Uterus (tissue), 4 donors: Measurements from ENCODE around the gene HES7. TPM values are rescaled to one million over a fixed set of nuclear protein-coding genes. Genes with fewer than 3 reads are reported as not detected.
A peak's percentile ranks its signal among the peaks of the same experiment; 100 is the strongest.

Experiments
- DNase-seq, 2 donors: peaks; one replicate each; pipeline ENCODE4 v3.0.0-alpha.2; 2019 to 2020
- H3K27ac ChIP-seq, 2 donors: fragments of 200-600 bp; sonication (generic); 1 replicate in 1 of 2; 2 replicates in 1 of 2; pipeline ENCODE4 v1.5.1; 2016 to 2018
- H3K27me3 ChIP-seq, 2 donors: fragments of 200-600 bp; sonication (generic); one replicate each; pipeline ENCODE4 v1.5.1; 2018 to 2019; ENCODE audit warnings: control low read depth in 1 of 2
- H3K36me3 ChIP-seq, 2 donors: fragments of 200-600 bp; sonication (generic); one replicate each; pipeline ENCODE4 v1.5.1; 2019; ENCODE audit warnings: control low read depth in 1 of 2
- H3K4me1 ChIP-seq, 2 donors: fragments of 200-600 bp; sonication (generic); one replicate each; pipeline ENCODE4 v1.5.1; 2018 to 2019; ENCODE audit warnings: control low read depth in 1 of 2
- H3K4me3 ChIP-seq, 2 donors: fragments of 200-600 bp; sonication (generic); 1 replicate in 1 of 2; 2 replicates in 1 of 2; pipeline ENCODE4 v1.5.1; 2018 to 2019; ENCODE audit warnings: mild to moderate bottlenecking in 1 of 2
- H3K9me3 ChIP-seq, 2 donors: fragments of 200-600 bp; sonication (generic); one replicate each; pipeline ENCODE4 v1.5.1; 2019; ENCODE audit warnings: control low read depth in 1 of 2
- POLR2A ChIP-seq, 2 donors: fragments of 450-650 bp; IDR thresholded peaks; one replicate each; pipeline ENCODE4 v1.6.1; 2016; ENCODE audit warnings: antibody characterized with exemption in 2 of 2, mild to moderate bottlenecking in 1 of 2, moderate library complexity in 1 of 2
- intact Hi-C: fragments of 100-400 bp; cut with DNase I; formaldehyde crosslinking; loops from one replicate; pipeline ENCODE4 v1.15.1; 2023; ENCODE audit warnings: low total_unique reads
- total RNA-seq, 4 donors: library from RNA; depleted of rRNA in 3 of 4; stranded (reverse); fragments of >200 nt in 3 of 4; gene quantifications; one replicate each; pipeline versions ENCODE4 v1.1.0 to v1.2.4, GENCODE V29; 2014 to 2023
- TF ChIP-seq, protein P1 (sequence below), 4 experiments: fragments of 200-600 bp in 2 of 4; fragments of 450-650 bp in 2 of 4; sonication (generic) in 2 of 4; IDR thresholded peaks; one replicate each; pipeline ENCODE4 v1.5.1; 2016 to 2019; ENCODE audit warnings: antibody characterized with exemption in 4 of 4, mild to moderate bottlenecking in 2 of 4, moderate library complexity in 1 of 4
- donor health status: DM: yes; HTN: yes; CAD: no.

Gene HES7
- total RNA-seq, 4 donors from 2014 or later = 0.61 TPM; not detected in 3

DNA sequence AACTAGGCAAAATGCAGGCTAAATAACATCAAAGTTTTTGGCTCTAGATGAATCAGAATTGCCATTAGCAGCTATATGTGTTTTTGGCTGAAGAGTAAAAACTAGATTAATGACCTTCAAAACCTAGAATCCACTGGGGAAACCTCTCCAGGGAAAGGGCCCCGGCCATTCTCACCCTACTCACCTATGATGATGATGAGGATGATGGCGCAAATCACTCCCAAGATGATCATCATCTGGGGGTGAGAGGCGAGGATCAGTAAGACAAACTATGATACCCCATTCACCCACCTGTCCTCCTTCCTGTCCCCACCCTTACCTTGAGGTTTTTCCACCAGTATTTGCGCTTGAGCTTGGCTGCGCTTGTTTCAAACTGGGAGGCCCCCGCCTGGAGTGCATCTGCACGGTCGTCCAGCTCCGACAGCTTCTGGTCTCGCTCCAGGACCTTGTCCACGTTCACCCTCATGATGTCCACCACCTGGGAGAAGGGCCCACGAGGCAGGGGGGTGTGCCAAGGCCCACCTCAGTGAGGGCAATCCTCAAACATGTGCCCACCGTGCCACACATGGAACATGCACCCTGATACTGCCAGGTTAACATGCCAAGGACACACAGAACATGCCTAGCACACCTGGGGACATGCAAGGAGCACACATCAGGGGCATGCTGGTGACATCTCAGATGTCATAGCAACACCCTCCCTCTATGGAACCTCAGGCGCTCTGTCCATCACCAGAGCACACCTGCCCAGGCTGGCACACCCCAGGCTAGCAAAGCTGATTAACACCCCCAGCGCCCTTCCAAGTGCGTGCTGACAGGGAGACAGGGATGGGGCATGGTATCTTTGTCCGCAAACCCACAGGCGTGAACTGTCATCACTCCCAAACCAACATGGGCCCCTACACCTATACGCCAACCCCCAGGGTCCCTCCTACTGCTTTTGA is 37.7 kb upstream of the HES7 start:
- no peak for DNase-seq
- Histone ChIP-seq H3K9me3 (no peaks in the 10 kb centered on the region), H3K4me3 (peak overlapping the region; percentile 80 to 96), H3K27ac (peak overlapping the region; percentile 97 to 100), H3K27me3 (no peaks in the 10 kb centered on the region), H3K4me1 (peaks cover 14 to 26% of the 10 kb centered on the region in 2 donors), H3K36me3 (no peaks in the 10 kb centered on the region)
- intact Hi-C loops = no loop called here
- TF ChIP-seq, protein P1, sequence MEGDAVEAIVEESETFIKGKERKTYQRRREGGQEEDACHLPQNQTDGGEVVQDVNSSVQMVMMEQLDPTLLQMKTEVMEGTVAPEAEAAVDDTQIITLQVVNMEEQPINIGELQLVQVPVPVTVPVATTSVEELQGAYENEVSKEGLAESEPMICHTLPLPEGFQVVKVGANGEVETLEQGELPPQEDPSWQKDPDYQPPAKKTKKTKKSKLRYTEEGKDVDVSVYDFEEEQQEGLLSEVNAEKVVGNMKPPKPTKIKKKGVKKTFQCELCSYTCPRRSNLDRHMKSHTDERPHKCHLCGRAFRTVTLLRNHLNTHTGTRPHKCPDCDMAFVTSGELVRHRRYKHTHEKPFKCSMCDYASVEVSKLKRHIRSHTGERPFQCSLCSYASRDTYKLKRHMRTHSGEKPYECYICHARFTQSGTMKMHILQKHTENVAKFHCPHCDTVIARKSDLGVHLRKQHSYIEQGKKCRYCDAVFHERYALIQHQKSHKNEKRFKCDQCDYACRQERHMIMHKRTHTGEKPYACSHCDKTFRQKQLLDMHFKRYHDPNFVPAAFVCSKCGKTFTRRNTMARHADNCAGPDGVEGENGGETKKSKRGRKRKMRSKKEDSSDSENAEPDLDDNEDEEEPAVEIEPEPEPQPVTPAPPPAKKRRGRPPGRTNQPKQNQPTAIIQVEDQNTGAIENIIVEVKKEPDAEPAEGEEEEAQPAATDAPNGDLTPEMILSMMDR (IDR thresholded peaks at IDR 0.05) = no peak
- TF ChIP-seq POLR2A (IDR thresholded peaks at IDR 0.05) = no peak

GRCh38 chr17:8160741-8161221 is 36.9 kb upstream of the HES7 start:
- DNase-seq = no peak
- Histone ChIP-seq H3K9me3 (no peaks in the 10 kb centered on the region), H3K4me1 (peaks cover 14 to 26% of the 10 kb centered on the region in 2 donors), H3K27ac (peak overlapping the region; percentile 97 to 100), H3K36me3 (no peaks in the 10 kb centered on the region), H3K4me3 (no peak overlapping the region), H3K27me3 (no peaks in the 10 kb centered on the region)
- intact Hi-C loops = no loop called here
- TF ChIP-seq, protein P1 (IDR thresholded peaks at IDR 0.05) = no peak
- TF ChIP-seq POLR2A (IDR thresholded peaks at IDR 0.05) = no peak

DNA sequence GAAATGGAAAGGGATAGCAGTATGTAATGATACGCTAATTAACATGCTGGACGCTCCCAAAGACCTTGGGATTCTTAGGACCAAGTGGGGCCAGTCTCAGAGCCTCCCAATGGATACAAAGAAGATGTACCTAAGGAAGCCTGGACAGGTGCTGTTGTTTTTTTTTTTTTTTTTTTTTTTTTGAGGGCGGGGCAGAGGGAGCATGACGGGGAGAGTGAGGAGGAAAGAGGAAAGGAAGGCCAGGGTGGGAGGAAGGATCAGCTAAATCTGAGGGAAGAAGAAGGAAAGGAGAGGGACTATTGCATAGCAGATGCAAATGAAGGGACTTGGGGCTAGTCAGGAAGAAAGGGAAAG is 36.3 kb upstream of the HES7 start:
- Histone ChIP-seq H3K27ac (peak overlapping the region; percentile 99 to 100), H3K27me3 (no peaks in the 10 kb centered on the region), H3K36me3 (no peaks in the 10 kb centered on the region), H3K4me3 (no peak overlapping the region), H3K4me1 (peaks cover 14 to 26% of the 10 kb centered on the region in 2 donors), H3K9me3 (no peaks in the 10 kb centered on the region)
- TF ChIP-seq, protein P1 (IDR thresholded peaks at IDR 0.05) = no peak
- TF ChIP-seq POLR2A (IDR thresholded peaks at IDR 0.05) = no peak
- intact Hi-C loops = no loop called here
- no peak for DNase-seq

GRCh38 chr17:8159459-8160223 is 35.7 kb upstream of the HES7 start:
- peaks cover 13 to 23% of the 10 kb centered on the region in 2 donors for H3K4me1 ChIP-seq
- no peaks in the 10 kb centered on the region for H3K36me3 ChIP-seq
- intact Hi-C loops = no loop called here

More at GRCh38 chr17:8159459-8160223, 35.7 kb upstream of the HES7 start:
- TF ChIP-seq, protein P1 (IDR thresholded peaks at IDR 0.05) = no peak
- no peak for TF ChIP-seq POLR2A (IDR thresholded peaks at IDR 0.05)
- Histone ChIP-seq H3K27ac (peak overlapping the region; percentile 99 to 100), H3K4me3 (no peak overlapping the region), H3K9me3 (no peaks in the 10 kb centered on the region), H3K27me3 (no peaks in the 10 kb centered on the region)
- DNase-seq = peak in 1 of 2 donors; percentile 27
